H1 (cell line): Measurements from ENCODE around the gene RARB. TPM values are rescaled to one million over a fixed set of nuclear protein-coding genes. Genes with fewer than 3 reads are reported as not detected.

ENCODE experiments used
- CTCF ChIA-PET: fragments of 300-600 bp; sonication (Branson Sonifier 250); formaldehyde crosslinking; loops from one replicate; lab custom pipeline; 2021; ENCODE audit not compliant: partially characterized antibody; lab: Charles Lee
- POLR2A ChIA-PET: fragments of 300-600 bp; sonication (Branson Sonifier 250); formaldehyde crosslinking; loops from one replicate; lab custom pipeline; 2021; ENCODE audit warnings: inconsistent platforms; ENCODE audit not compliant: partially characterized antibody; lab: Charles Lee
- DNase-seq, 2 experiments: peaks; one replicate each; pipeline versions ENCODE4 v3.0.0 to v3.0.0-alpha.2; 2010 to 2022; ENCODE audit warnings: low spot score in 2 of 2, low read depth in 1 of 2, mixed read lengths in 1 of 2
- FAIRE-seq: peaks from 2 replicates; lab custom pipeline; 2011; peaks lifted over from hg19 to GRCh38; lab: Jason Lieb, UNC
- H2AFZ ChIP-seq: 2 replicates; pipeline ENCODE4 v1.8.1; 2012; ENCODE audit warnings: low read length, inconsistent platforms
- H2AK5ac ChIP-seq: 2 replicates; pipeline ENCODE4 v1.6.1; 2013; ENCODE audit warnings: low read depth, low read length
- H2BK120ac ChIP-seq: replicated peaks from 2 replicates; pipeline ENCODE3; 2013; ENCODE audit warnings: low read depth, low read length, inconsistent platforms
- H2BK12ac ChIP-seq: 2 replicates; pipeline ENCODE4 v1.6.1; 2013; ENCODE audit warnings: low read depth, low read length
- H2BK15ac ChIP-seq: 2 replicates; pipeline ENCODE4 v1.6.1; 2013; ENCODE audit warnings: low read length
- H2BK20ac ChIP-seq: 2 replicates; pipeline ENCODE4 v1.6.1; 2013; ENCODE audit warnings: low read length
- H2BK5ac ChIP-seq: 2 replicates; pipeline ENCODE4 v1.6.1; 2013; ENCODE audit warnings: low read depth, low read length
- H3K14ac ChIP-seq: 2 replicates; pipeline ENCODE4 v1.6.1; 2013; ENCODE audit warnings: inconsistent platforms; ENCODE audit not compliant: insufficient read length
- H3K18ac ChIP-seq: 2 replicates; pipeline ENCODE4 v1.6.1; 2013; ENCODE audit warnings: low read length; ENCODE audit errors: extremely low read depth
- H3K23ac ChIP-seq: 2 replicates; pipeline ENCODE4 v1.6.1; 2013; ENCODE audit warnings: inconsistent platforms; ENCODE audit not compliant: insufficient read length
- H3K23me2 ChIP-seq: 2 replicates; pipeline ENCODE4 v1.6.1; 2013; ENCODE audit warnings: low read depth, low read length
- H3K27ac ChIP-seq: 2 replicates; pipeline ENCODE4 v1.6.1; 2011; ENCODE audit warnings: low read depth, low read length, inconsistent platforms
- H3K27me3 ChIP-seq, 4 experiments: replicated peaks in 1 of 4; 1 replicate in 1 of 4; 2 replicates in 3 of 4; pipeline versions ENCODE4 v1.6.1 to v1.8.1; 2011 to 2013; ENCODE audit warnings: low read length in 3 of 4, mild to moderate bottlenecking in 3 of 4, inconsistent platforms in 2 of 4, mixed read lengths in 2 of 4, moderate library complexity in 1 of 4; ENCODE audit not compliant: control insufficient read depth in 3 of 4, insufficient read depth in 3 of 4; ENCODE audit errors: extremely low read depth in 1 of 4
- H3K36me3 ChIP-seq, 4 experiments: 2 replicates each; pipeline versions ENCODE4 v1.6.1 to v1.8.1; 2011 to 2013; ENCODE audit warnings: mild to moderate bottlenecking in 4 of 4, low read length in 3 of 4, moderate library complexity in 2 of 4, control low read depth in 1 of 4, inconsistent platforms in 1 of 4; ENCODE audit not compliant: insufficient read depth in 4 of 4, control insufficient read depth in 2 of 4
- H3K4ac ChIP-seq: replicated peaks from 2 replicates; pipeline ENCODE3; 2013; ENCODE audit warnings: low read length, low read depth, mixed read lengths, inconsistent platforms; ENCODE audit not compliant: insufficient read length
- H3K4me1 ChIP-seq, 4 experiments: replicated peaks in 1 of 4; 1 replicate in 1 of 4; 2 replicates in 3 of 4; pipeline versions ENCODE4 v1.6.1 to v1.8.1; 2011 to 2013; ENCODE audit warnings: low read length in 3 of 4, inconsistent platforms in 2 of 4, mixed read lengths in 1 of 4; ENCODE audit not compliant: insufficient read depth in 4 of 4, control insufficient read depth in 3 of 4
- H3K4me2 ChIP-seq, 2 experiments: 2 replicates each; pipeline versions ENCODE4 v1.6.1 to v1.8.1; 2011 to 2013; ENCODE audit warnings: low read depth in 2 of 2, low read length in 2 of 2, control low read depth in 1 of 2, inconsistent platforms in 1 of 2, mild to moderate bottlenecking in 1 of 2; ENCODE audit not compliant: insufficient read depth in 1 of 2
- H3K4me3 ChIP-seq, 4 experiments: fragments of 200-600, 300-600 bp in 1 of 4; sonication (generic), shearing (Covaris generic), sonication (Bioruptor Twin) in 1 of 4; 2 replicates each; pipeline versions ENCODE4 v1.5.1 to v1.8.1; 2011 to 2016; ENCODE audit warnings: low read length in 4 of 4, low read depth in 3 of 4, control low read depth in 2 of 4, inconsistent platforms in 2 of 4, mild to moderate bottlenecking in 2 of 4, mixed read lengths in 1 of 4, moderate library complexity in 1 of 4; ENCODE audit not compliant: insufficient read depth in 2 of 4; ENCODE audit errors: extremely low read depth in 1 of 4
- H3K56ac ChIP-seq: replicated peaks from 2 replicates; pipeline ENCODE3; 2013; ENCODE audit warnings: low read depth, mild to moderate bottlenecking, mixed read lengths, low read length, inconsistent platforms; ENCODE audit not compliant: insufficient read length
- H3K79me1 ChIP-seq: 2 replicates; pipeline ENCODE4 v1.6.1; 2013; ENCODE audit warnings: low read depth, low read length, control low read depth
- H3K79me2 ChIP-seq, 2 experiments: 2 replicates each; pipeline versions ENCODE4 v1.6.1 to v1.8.1; 2012 to 2013; ENCODE audit warnings: low read length in 2 of 2, mild to moderate bottlenecking in 2 of 2, inconsistent platforms in 1 of 2; ENCODE audit not compliant: insufficient read depth in 2 of 2, control insufficient read depth in 1 of 2
- H3K9ac ChIP-seq, 4 experiments: replicated peaks in 1 of 4; 1 replicate in 1 of 4; 2 replicates in 3 of 4; pipeline versions ENCODE4 v1.6.1 to v1.8.1; 2011 to 2013; ENCODE audit warnings: low read depth in 3 of 4, low read length in 3 of 4, control low read depth in 2 of 4, mild to moderate bottlenecking in 2 of 4, moderate library complexity in 2 of 4, inconsistent platforms in 1 of 4; ENCODE audit errors: extremely low read depth in 1 of 4
- H3K9me3 ChIP-seq, 2 experiments: 2 replicates each; pipeline versions ENCODE4 v1.6.1 to v1.8.1; 2012 to 2013; ENCODE audit warnings: mild to moderate bottlenecking in 2 of 2, moderate library complexity in 2 of 2, control low read depth in 1 of 2, inconsistent platforms in 1 of 2, low read depth in 1 of 2, low read length in 1 of 2, mixed read lengths in 1 of 2; ENCODE audit not compliant: insufficient read depth in 2 of 2
- H4K20me1 ChIP-seq, 2 experiments: replicated peaks in 1 of 2; 2 replicates each; pipeline versions ENCODE3 to v1.8.1; 2011 to 2013; ENCODE audit warnings: inconsistent platforms in 2 of 2, low read length in 2 of 2, mild to moderate bottlenecking in 1 of 2; ENCODE audit not compliant: insufficient read depth in 2 of 2, control insufficient read depth in 1 of 2
- H4K5ac ChIP-seq: 2 replicates; pipeline ENCODE4 v1.6.1; 2013; ENCODE audit warnings: low read length, low read depth, mixed read lengths, inconsistent platforms; ENCODE audit not compliant: insufficient read length
- H4K8ac ChIP-seq: 2 replicates; pipeline ENCODE4 v1.8.0; 2013; ENCODE audit warnings: mild to moderate bottlenecking, moderate library complexity, low read length, inconsistent platforms; ENCODE audit not compliant: insufficient read depth; ENCODE audit errors: extremely low read depth
- H4K91ac ChIP-seq: replicated peaks from 2 replicates; pipeline ENCODE3; 2013; ENCODE audit warnings: low read length, mixed read lengths, inconsistent platforms; ENCODE audit not compliant: insufficient read length
- ASH2L ChIP-seq: fragments of 200-600, 300-600 bp; sonication (generic); IDR thresholded peaks from one replicate; pipeline ENCODE4 v1.7.1; 2017; ENCODE audit warnings: low read length
- CTBP2 ChIP-seq: IDR thresholded peaks from 2 replicates; pipeline ENCODE4 v1.7.0; 2011; ENCODE audit warnings: borderline replicate concordance, mild to moderate bottlenecking, moderate library complexity, mixed read lengths, low read length; ENCODE audit not compliant: insufficient read depth, insufficient read length
- EP300 ChIP-seq, 2 experiments: IDR thresholded peaks; 1 replicate in 1 of 2; 2 replicates in 1 of 2; pipeline ENCODE4 v1.6.1; 2011 to 2012; ENCODE audit warnings: low read depth in 2 of 2, low read length in 2 of 2, mild to moderate bottlenecking in 2 of 2, borderline replicate concordance in 1 of 2, inconsistent platforms in 1 of 2, moderate library complexity in 1 of 2
- GABPA ChIP-seq: IDR thresholded peaks from 2 replicates; pipeline ENCODE4 v1.6.1; 2011; ENCODE audit warnings: mild to moderate bottlenecking, low read length, moderate library complexity, borderline replicate concordance; ENCODE audit not compliant: insufficient read depth
- JUND ChIP-seq: IDR thresholded peaks from 2 replicates; pipeline ENCODE4 v1.6.1; 2011; ENCODE audit warnings: mild to moderate bottlenecking, improper control_type of control experiment, low read length
- KDM4A ChIP-seq: IDR thresholded peaks from one replicate; pipeline ENCODE4 v1.7.1; 2012; ENCODE audit warnings: low read depth, mild to moderate bottlenecking, moderate library complexity, low read length, inconsistent platforms; ENCODE audit not compliant: severe bottlenecking
- POLR2AphosphoS5 ChIP-seq: IDR thresholded peaks from 2 replicates; pipeline ENCODE4 v1.6.1; 2011; ENCODE audit warnings: low read depth, low read length
- POU5F1 ChIP-seq: IDR thresholded peaks from 2 replicates; pipeline ENCODE4 v1.6.1; 2011; ENCODE audit warnings: low read depth, mild to moderate bottlenecking, low read length, moderate library complexity
- RFX5 ChIP-seq: IDR thresholded peaks from 2 replicates; pipeline ENCODE4 v1.6.1; 2011; ENCODE audit warnings: low read depth, low read length, improper control_type of control experiment, borderline replicate concordance
- SAP30 ChIP-seq: fragments of 300-600 bp; sonication (generic); IDR thresholded peaks from 2 replicates; pipeline ENCODE4 v1.7.1; 2012; ENCODE audit warnings: low read length, moderate library complexity, mild to moderate bottlenecking, inconsistent platforms; ENCODE audit not compliant: insufficient read depth, insufficient replicate concordance
- SP4 ChIP-seq: IDR thresholded peaks from 2 replicates; pipeline ENCODE4 v1.6.1; 2012; ENCODE audit warnings: low read length, inconsistent platforms
- TAF1 ChIP-seq: IDR thresholded peaks from 2 replicates; pipeline ENCODE4 v1.6.1; 2011; ENCODE audit warnings: mild to moderate bottlenecking, low read depth, low read length
- TBP ChIP-seq: IDR thresholded peaks from 2 replicates; pipeline ENCODE4 v1.6.1; 2011; ENCODE audit warnings: low read depth, low read length, improper control_type of control experiment
- YY1 ChIP-seq: IDR thresholded peaks from 2 replicates; pipeline ENCODE4 v1.6.1; 2011; ENCODE audit warnings: low read depth, mild to moderate bottlenecking, low read length
- WGBS, 2 experiments: shearing (Covaris generic) in 1 of 2; methylation state at CpG; one replicate each; pipeline versions ENCODE4 v1.1.6 to v1.1.7; 2013 to 2015; ENCODE audit warnings: low lambda C conversion rate in 2 of 2, mixed read lengths in 2 of 2, inconsistent platforms in 1 of 2, low coverage in 1 of 2, missing lambda C conversion rate in 1 of 2; ENCODE audit not compliant: insufficient replicate concordance in 2 of 2, insufficient coverage in 1 of 2, insufficient read length in 1 of 2; ENCODE audit errors: extremely low coverage in 1 of 2, missing lambda C conversion rate in 1 of 2; 5-methylcytosine and 5-hydroxymethylcytosine counted together
- polyA plus RNA-seq, 7 experiments: library from polyadenylated mRNA; depleted of rRNA in 3 of 7; stranded (reverse) in 5 of 7; unstranded in 2 of 7; fragments of >200 nt in 5 of 7; fragments of 200-250 nt in 2 of 7; gene quantifications; 1 replicate in 5 of 7; 2 replicates in 1 of 7; 4 replicates in 1 of 7; pipeline versions ENCODE4 v1.2.1 to v1.2.3, GENCODE V29; 2011 to 2013; ENCODE audit warnings: missing spikeins in 2 of 7, mixed read lengths in 2 of 7
- total RNA-seq: library from RNA; stranded (reverse); fragmentation: NEBNext Ultra II Directional; extraction: Animal tissue kit (Norgen Biotek cat#: 25700); gene quantifications from 2 replicates; pipeline ENCODE4 v1.2.1, GENCODE V29; 2021

The RARB gene
- total and polyA plus RNA-seq, 2 of the 8 experiments (the other 6 are each of a cell fraction or from before 2014, with no cell fraction given) = 0.15 to 0.22 TPM

GRCh38 chr3:25424614-25425013 is 3.4 kb upstream of the RARB start:
- no peaks in the 10 kb centered on the region for H3K9me3 ChIP-seq
- peaks cover 12% of the 10 kb centered on the region for H3K23me2 ChIP-seq
- H3K23ac ChIP-seq = no peak overlapping the region
- H2BK12ac ChIP-seq = no peak overlapping the region; the same call in 1 of the 2 replicates
- no peaks in the 10 kb centered on the region for H3K79me1 ChIP-seq
- H3K27ac ChIP-seq = no peak overlapping the region
- no peak overlapping the region for H3K4me3 ChIP-seq
- WGBS, 2 experiments = 98% methylated on average over 5 of the region's 5 CpGs; no CpG with 5 or more reads in 1 of the 2 experiments
- H4K5ac ChIP-seq = no peak overlapping the region
- FAIRE-seq = no peak
- H3K14ac ChIP-seq = no peak overlapping the region
- CTCF ChIA-PET = interaction anchor here (4.9 kb wide), 1 partner anchor 18 kb away, joined by 27 read pairs; no protein-coding TSS in a partner anchor
- no peak overlapping the region; the same call in 1 of the 2 replicates for H2AK5ac ChIP-seq
- POLR2A ChIA-PET = interaction anchor here (1.6 kb wide), 1 partner anchor 14 kb away, joined by 4 read pairs; no protein-coding TSS in a partner anchor
- H2BK20ac ChIP-seq = no peak overlapping the region
- no peak overlapping the region for H2BK15ac ChIP-seq
- no peak for DNase-seq
- peaks cover 9 to 25% (median 17%) of the 10 kb centered on the region in 4 experiments; a peak in 6 of 7 replicates for H3K4me1 ChIP-seq
- H4K8ac ChIP-seq = no peak overlapping the region
- H3K4me2 ChIP-seq = 0 out of 4 replicates have a peak overlapping the region, but pooled peaks of 1 of the 2 experiments have one; percentile 15
- H2BK120ac ChIP-seq = no peak overlapping the region
- H2AFZ ChIP-seq = no peak overlapping the region
- H4K91ac ChIP-seq = no peak overlapping the region
- no peak overlapping the region for H3K56ac ChIP-seq
- H3K9ac ChIP-seq = no peak overlapping the region
- no peaks in the 10 kb centered on the region for H4K20me1 ChIP-seq
- H3K18ac ChIP-seq = no peak overlapping the region; the same call in 1 of the 2 replicates
- no peaks in the 10 kb centered on the region; a peak in 1 of 8 replicates for H3K36me3 ChIP-seq
- no peak overlapping the region for H2BK5ac ChIP-seq
- no peaks in the 10 kb centered on the region for H3K79me2 ChIP-seq
- peaks cover 0 to 10% (median 7%) of the 10 kb centered on the region in 4 experiments; a peak in 5 of 7 replicates for H3K27me3 ChIP-seq
- H3K4ac ChIP-seq = no peak overlapping the region
- TF ChIP-seq KDM4A = no peak
- no peak for TF ChIP-seq RFX5
- TF ChIP-seq TAF1 = no peak
- no peak for TF ChIP-seq CTBP2
- TF ChIP-seq EP300 (IDR thresholded peaks at IDR 0.05; ENCODE audit: borderline replicate concordance in 1 of 2, low read depth in 2 of 2, low read length in 2 of 2) = no peak
- no peak for TF ChIP-seq ASH2L
- no peak for TF ChIP-seq TBP
- TF ChIP-seq YY1 = no peak
- TF ChIP-seq JUND = no peak
- no peak for TF ChIP-seq GABPA
- TF ChIP-seq SAP30 = no peak
- TF ChIP-seq POLR2AphosphoS5 = no peak
- TF ChIP-seq SP4 = no peak
- TF ChIP-seq POU5F1 = no peak
